Gastrocnemius medialis (tissue), 4 donors: ENCODE data around the gene PWP1.

Experiments used
- CTCF ChIP-seq, 5 experiments: fragments of 450-650 bp in 3 of 5; fragments of 200-600 bp in 2 of 5; sonication (generic) in 2 of 5; IDR thresholded peaks in 4 of 5; conservative IDR thresholded peaks in 1 of 5; 1 replicate in 4 of 5; 2 replicates in 1 of 5; pipeline ENCODE4 v1.5.1; 2016 to 2019; ENCODE audit warnings: antibody characterized with exemption in 5 of 5, mild to moderate bottlenecking in 3 of 5, moderate library complexity in 3 of 5
- POLR2A ChIP-seq, 2 donors: fragments of 450-650 bp; IDR thresholded peaks; one replicate each; pipeline ENCODE4 v1.6.1; 2017; ENCODE audit warnings: antibody characterized with exemption in 2 of 2, mild to moderate bottlenecking in 2 of 2, moderate library complexity in 2 of 2

GRCh38 chr12:107731366-107731765 lies 45.8 kb downstream of the PWP1 start:
- TF ChIP-seq CTCF (IDR thresholded peaks at IDR 0.05 in 4 of 5, conservative IDR thresholded peaks at IDR 0.05 in 1 of 5) (no peak), POLR2A (IDR thresholded peaks at IDR 0.05) (no peak)
